ENCODE results near the gene SPATC1L.

GRCh38 chr21:46146856-46147255 lies 37.4 kb downstream of the SPATC1L start:
- TF ChIP-seq PATZ1 (CRISPR knock-in tag; IDR thresholded peaks at IDR 0.05; ENCODE audit: borderline replicate concordance) = no peak
- no peak for TF ChIP-seq OSR1 (CRISPR knock-in tag; IDR thresholded peaks at IDR 0.05)
- TF ChIP-seq ZFP30 (CRISPR knock-in tag; IDR thresholded peaks at IDR 0.05) = no peak
- no peak for TF ChIP-seq RARB (CRISPR knock-in tag; IDR thresholded peaks at IDR 0.05)
- TF ChIP-seq ZNF565 (CRISPR knock-in tag; conservative IDR thresholded peaks at IDR 0.05; ENCODE audit: low read depth) = no peak
- no peak for TF ChIP-seq ARNTL (CRISPR knock-in tag; IDR thresholded peaks at IDR 0.05; ENCODE audit: borderline replicate concordance, low read depth)
- no peak for TF ChIP-seq CSDC2 (CRISPR knock-in tag; IDR thresholded peaks at IDR 0.05)
- no peak for TF ChIP-seq SNAI2 (CRISPR knock-in tag; IDR thresholded peaks at IDR 0.05)
